HepG2 (cell line): ENCODE data around the gene MT1F. TPM values are rescaled to one million over a fixed set of nuclear protein-coding genes. Genes with fewer than 3 reads are reported as not detected.

ENCODE experiments used
- ATAC-seq: fragments of 200-7000 bp; cut with Tn5 transposase; 3 replicates; pipeline ENCODE4 v1.9.1; 2020; ENCODE audit warnings: mild to moderate bottlenecking, moderate library complexity
- BruUV-seq: library from RNA; stranded (reverse); fragments of 400-500 nt; replicated peaks from 2 replicates; lab custom pipeline; 2021; lab: Mats Ljungman, UMichigan
- CTCF ChIA-PET: fragments of 300-600 bp; formaldehyde crosslinking; extraction: SDS; loops from one replicate; lab custom pipeline; 2021; ENCODE audit warnings: low total read pairs, inconsistent platforms, low intra/inter-chr PET ratio; lab: Yijun Ruan, JAX
- POLR2A ChIA-PET: fragments of 350-600 bp; sonication (Branson Sonifier 250); formaldehyde crosslinking; loops from one replicate; lab custom pipeline; 2020; ENCODE audit warnings: antibody characterized with exemption, inconsistent platforms; lab: Yijun Ruan, JAX
- DNase-seq: peaks from one replicate; pipeline ENCODE4 v3.0.0-alpha.2; 2015; ENCODE audit warnings: low spot score
- FAIRE-seq: peaks from 3 replicates; lab custom pipeline; 2011; peaks lifted over from hg19 to GRCh38; lab: Jason Lieb, UNC
- H2AFZ ChIP-seq: one replicate; pipeline ENCODE4 v1.6.1; 2011; ENCODE audit warnings: low read length, inconsistent platforms
- H3K27ac ChIP-seq: fragments of 300-600 bp; 3 replicates; pipeline ENCODE4 v1.8.0; 2011; ENCODE audit warnings: mixed run types, mild to moderate bottlenecking, mixed read lengths, low read length, inconsistent platforms; ENCODE audit not compliant: insufficient read depth; ENCODE audit errors: extremely low read length
- H3K27me3 ChIP-seq, 2 experiments: fragments of 200-600 bp in 1 of 2; 2 replicates in 1 of 2; 3 replicates in 1 of 2; pipeline versions ENCODE4 v1.6.0 to v1.8.0; 2011; ENCODE audit warnings: low read length in 2 of 2, mild to moderate bottlenecking in 2 of 2, moderate library complexity in 2 of 2, inconsistent platforms in 1 of 2; ENCODE audit not compliant: insufficient read depth in 2 of 2, control insufficient read depth in 1 of 2
- H3K36me3 ChIP-seq, 2 experiments: fragments of 200-600 bp in 1 of 2; replicated peaks in 1 of 2; 2 replicates in 1 of 2; 3 replicates in 1 of 2; pipeline versions ENCODE4 v1.5.1 to v1.8.0; 2011; ENCODE audit warnings: low read length in 2 of 2, inconsistent platforms in 1 of 2; ENCODE audit not compliant: insufficient read depth in 2 of 2, control insufficient read depth in 1 of 2
- H3K4me1 ChIP-seq: 2 replicates; pipeline ENCODE4 v1.5.1; 2012; ENCODE audit warnings: low read length, inconsistent platforms; ENCODE audit not compliant: insufficient read depth
- H3K4me2 ChIP-seq: 2 replicates; pipeline ENCODE4 v1.6.0; 2011; ENCODE audit warnings: low read depth, low read length, inconsistent platforms
- H3K4me3 ChIP-seq, 3 experiments: fragments of 200-600 bp in 1 of 3; sonication (generic), shearing (Covaris generic) in 1 of 3; replicated peaks in 1 of 3; 2 replicates each; pipeline ENCODE4 v1.5.1; 2011 to 2016; ENCODE audit warnings: low read length in 3 of 3, inconsistent platforms in 2 of 3, low read depth in 2 of 3, mild to moderate bottlenecking in 2 of 3, control low read depth in 1 of 3, mixed read lengths in 1 of 3; ENCODE audit not compliant: insufficient read depth in 1 of 3
- H3K79me2 ChIP-seq: one replicate; pipeline ENCODE4 v1.6.1; 2011; ENCODE audit warnings: low read length, inconsistent platforms; ENCODE audit not compliant: insufficient read depth
- H3K9ac ChIP-seq: 2 replicates; pipeline ENCODE4 v1.6.0; 2011; ENCODE audit warnings: mild to moderate bottlenecking, low read depth, low read length, inconsistent platforms; ENCODE audit not compliant: insufficient read depth
- H3K9me3 ChIP-seq: 2 replicates; pipeline ENCODE4 v1.5.1; 2012; ENCODE audit warnings: mild to moderate bottlenecking, low read length
- H4K20me1 ChIP-seq: 2 replicates; pipeline ENCODE4 v1.6.0; 2011; ENCODE audit warnings: inconsistent platforms, mild to moderate bottlenecking, low read length, moderate library complexity; ENCODE audit not compliant: insufficient read depth
- ARNTL ChIP-seq: sonication (generic); formaldehyde crosslinking; IDR thresholded peaks from 2 replicates; pipeline ENCODE4 v1.4.0; 2020; ENCODE audit warnings: mild to moderate bottlenecking, missing genetic modification reagents
- CTCF ChIP-seq: sonication (generic); formaldehyde crosslinking; IDR thresholded peaks from 2 replicates; pipeline ENCODE4 v1.5.0; 2020; ENCODE audit warnings: mild to moderate bottlenecking, missing genetic modification reagents, moderate library complexity
- LRRFIP1 ChIP-seq: sonication (generic); formaldehyde crosslinking; conservative IDR thresholded peaks from 2 replicates; pipeline ENCODE4 v1.4.0; 2020; ENCODE audit warnings: missing genetic modification reagents
- RAD21 ChIP-seq: fragments of 450-650 bp; formaldehyde crosslinking; IDR thresholded peaks from 2 replicates; pipeline ENCODE4 v1.5.0; 2020; ENCODE audit warnings: mild to moderate bottlenecking
- SOX6 ChIP-seq, 2 experiments: fragments of 450-650 bp in 1 of 2; sonication (generic) in 1 of 2; formaldehyde crosslinking in 1 of 2; IDR thresholded peaks; 2 replicates each; pipeline versions ENCODE4 v1.4.0 to v1.6.1; 2017 to 2020; ENCODE audit warnings: antibody characterized with exemption in 1 of 2, mild to moderate bottlenecking in 1 of 2, missing genetic modification reagents in 1 of 2
- STAG1 ChIP-seq: sonication (generic); formaldehyde crosslinking; IDR thresholded peaks from 2 replicates; pipeline ENCODE4 v1.4.0; 2020; ENCODE audit warnings: missing genetic modification reagents
- TEAD3 ChIP-seq: optimal IDR thresholded peaks from 2 replicates; pipeline ENCODE3; 2016; ENCODE audit warnings: borderline replicate concordance
- ZFP1 ChIP-seq: IDR thresholded peaks from 2 replicates; pipeline ENCODE4 v1.6.1; 2016
- ZFX ChIP-seq: sonication (generic); formaldehyde crosslinking; IDR thresholded peaks from 2 replicates; pipeline ENCODE4 v1.4.0; 2020; ENCODE audit warnings: mild to moderate bottlenecking, low read depth, missing genetic modification reagents, moderate library complexity
- ZNF121 ChIP-seq: sonication (generic); formaldehyde crosslinking; IDR thresholded peaks from 2 replicates; pipeline ENCODE4 v1.5.0; 2020; ENCODE audit warnings: mild to moderate bottlenecking, missing genetic modification reagents
- ZNF362 ChIP-seq: sonication (generic); formaldehyde crosslinking; IDR thresholded peaks from 2 replicates; pipeline ENCODE4 v1.4.0; 2020; ENCODE audit warnings: missing genetic modification reagents, mild to moderate bottlenecking, borderline replicate concordance
- WGBS: methylation state at CpG from one replicate; pipeline ENCODE4 v1.1.6; 2017; ENCODE audit warnings: low lambda C conversion rate; 5-methylcytosine and 5-hydroxymethylcytosine counted together
- in situ Hi-C: cut with HindIII; loops from 2 replicates; pipeline ENCODE4 v1.10.0; 2017; ENCODE audit warnings: low pct_unique_long_range_greater_than_20kb; ENCODE audit not compliant: extremely low pct_ligation_motif_present
- intact Hi-C: fragments of 100-400 bp; cut with micrococcal nuclease; formaldehyde crosslinking; loops from one replicate; pipeline ENCODE4 v1.10.0; 2022; ENCODE audit not compliant: unreplicated experiment
- polyA plus RNA-seq, 8 experiments: library from polyadenylated mRNA; depleted of rRNA in 3 of 8; stranded (reverse) in 7 of 8; unstranded in 1 of 8; fragments of >200 nt; fragmentation: Illumina TruSeq in 4 of 8; extraction: Trizol in 4 of 8; gene quantifications; 2 replicates each; pipeline versions ENCODE4 v1.2.1 to v1.2.3, GENCODE V29; 2011 to 2016; ENCODE audit warnings: low read depth in 4 of 8, missing spikeins in 1 of 8, mixed read lengths in 1 of 8; ENCODE audit not compliant: insufficient read depth in 1 of 8
- total RNA-seq, 5 experiments: library from RNA; depleted of rRNA; stranded (reverse); fragments of >200 nt; fragmentation: Illumina TruSeq; extraction: Trizol; gene quantifications; 2 replicates each; pipeline ENCODE4 v1.2.3, GENCODE V29; 2016; ENCODE audit warnings: low read depth in 1 of 5

Gene MT1F
- total and polyA plus RNA-seq, 2 of the 13 experiments (the other 11 are each of a cell fraction or from before 2014, with no cell fraction given), result 1.9 to 169 TPM

- H3K4me1 ChIP-seq, result peaks cover 51% of the 10 kb centered on the region
- no peaks in the 10 kb centered on the region for H4K20me1 ChIP-seq
- no TSS peak for BruUV-seq
- ATAC-seq (no peak), FAIRE-seq (peak; percentile 81), DNase-seq (peak; percentile 26)
- H3K4me3 ChIP-seq, result no peak overlapping the region
- ChIA-PET CTCF (no interaction called here), POLR2A (no interaction called here)
- no peaks in the 10 kb centered on the region for H3K9me3 ChIP-seq
- in situ Hi-C loops (no loop called here), intact Hi-C loops (no loop called here)
- no peaks in the 10 kb centered on the region for H3K79me2 ChIP-seq
- TF ChIP-seq ZNF121 (CRISPR knock-in tag) (0 out of 2 replicates have a peak, but pooled peaks have one; percentile 36), CTCF (CRISPR knock-in tag) (peak; percentile 64), SOX6 (IDR thresholded peaks at IDR 0.05) (no peak), SOX6 (CRISPR knock-in tag; IDR thresholded peaks at IDR 0.05) (no peak), RAD21 (CRISPR knock-in tag) (0 out of 2 replicates have a peak, but pooled peaks have one; percentile 28), ZFX (CRISPR knock-in tag) (0 out of 2 replicates have a peak, but pooled peaks have one; percentile 26), ARNTL (CRISPR knock-in tag) (no peak), ZNF362 (no peak), TEAD3 (CRISPR knock-in tag) (peak; percentile 17), LRRFIP1 (CRISPR knock-in tag) (no peak), ZFP1 (CRISPR knock-in tag) (no peak), STAG1 (peak; percentile 63)
- 32% methylated on average over 9 of the region's 9 CpGs for WGBS
- no peak overlapping the region for H2AFZ ChIP-seq
- no peak overlapping the region for H3K27ac ChIP-seq
- H3K27me3 ChIP-seq, result peaks cover 6 to 59% of the 10 kb centered on the region in 2 experiments; a peak in 4 of 5 replicates
- no peak overlapping the region for H3K4me2 ChIP-seq
- H3K36me3 ChIP-seq, result no peaks in the 10 kb centered on the region
- no peak overlapping the region for H3K9ac ChIP-seq
Observed at GRCh38 chr16:56628486-56629350, 29.0 kb upstream of the MT1F start.
